ENCODE data around the gene ZCCHC17. TPM values are rescaled to one million over a fixed set of nuclear protein-coding genes. Genes with fewer than 3 reads are reported as not detected.

The ZCCHC17 gene
- total RNA-seq, 1 experiment from 2014 or later, result 59.1 TPM

DNA sequence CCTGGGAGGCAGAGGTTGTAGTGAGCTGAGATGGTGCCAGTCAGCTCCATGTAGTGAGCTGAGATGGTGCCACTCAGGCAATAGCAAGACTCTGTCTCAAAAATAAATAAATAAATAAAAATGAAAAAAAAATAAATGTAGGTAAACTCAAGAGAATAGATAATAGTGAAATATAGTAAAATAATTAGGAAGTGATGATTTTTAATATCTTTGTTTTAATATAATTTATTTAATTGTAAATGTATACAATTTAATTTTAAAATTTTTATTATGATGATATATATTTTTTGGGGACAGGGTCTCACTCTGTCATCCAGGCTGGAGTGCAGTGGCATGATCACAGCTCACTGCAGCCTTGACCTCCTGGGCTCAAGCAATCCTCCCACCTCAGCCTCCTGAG is 96.6 kb downstream of the ZCCHC17 start:
- DNase-seq (ENCODE audit: low read depth), result no peak

DNA sequence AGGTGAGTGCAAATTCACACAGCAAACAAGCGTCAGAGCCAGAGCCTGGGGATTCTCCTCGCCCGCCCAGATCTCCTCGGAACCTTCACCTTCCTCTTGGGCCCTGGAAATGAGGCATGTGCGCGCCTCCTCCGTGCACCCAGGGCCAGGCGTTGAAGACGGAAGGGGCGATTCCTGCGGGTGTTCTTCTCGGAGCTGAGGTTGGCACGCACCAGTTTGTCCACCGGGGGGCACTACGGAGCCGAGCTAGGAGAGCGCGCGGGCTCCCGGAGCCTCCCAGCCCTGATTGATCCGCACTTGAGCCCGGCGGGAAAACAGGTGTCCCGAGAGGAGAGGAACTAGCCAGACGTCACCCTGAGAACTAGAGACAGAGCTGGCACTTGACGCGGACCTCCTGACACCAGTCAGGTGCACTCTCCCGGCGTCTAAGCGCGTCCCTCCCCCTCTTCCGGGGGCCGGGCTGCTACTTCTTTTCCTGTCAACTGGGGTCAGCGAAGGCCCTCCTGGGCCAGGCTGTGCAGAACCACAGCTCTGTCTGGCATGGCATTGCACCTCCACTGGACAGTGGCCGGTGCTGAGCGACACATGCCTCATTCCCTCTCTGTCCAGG is 97.9 kb downstream of the ZCCHC17 start:
- peak; percentile 88 for DNase-seq (ENCODE audit: low read depth)

- peak; percentile 53 for DNase-seq (ENCODE audit: low read depth)
Measured at GRCh38 chr1:31396633-31397351, 100.0 kb downstream of the ZCCHC17 start.

DNA sequence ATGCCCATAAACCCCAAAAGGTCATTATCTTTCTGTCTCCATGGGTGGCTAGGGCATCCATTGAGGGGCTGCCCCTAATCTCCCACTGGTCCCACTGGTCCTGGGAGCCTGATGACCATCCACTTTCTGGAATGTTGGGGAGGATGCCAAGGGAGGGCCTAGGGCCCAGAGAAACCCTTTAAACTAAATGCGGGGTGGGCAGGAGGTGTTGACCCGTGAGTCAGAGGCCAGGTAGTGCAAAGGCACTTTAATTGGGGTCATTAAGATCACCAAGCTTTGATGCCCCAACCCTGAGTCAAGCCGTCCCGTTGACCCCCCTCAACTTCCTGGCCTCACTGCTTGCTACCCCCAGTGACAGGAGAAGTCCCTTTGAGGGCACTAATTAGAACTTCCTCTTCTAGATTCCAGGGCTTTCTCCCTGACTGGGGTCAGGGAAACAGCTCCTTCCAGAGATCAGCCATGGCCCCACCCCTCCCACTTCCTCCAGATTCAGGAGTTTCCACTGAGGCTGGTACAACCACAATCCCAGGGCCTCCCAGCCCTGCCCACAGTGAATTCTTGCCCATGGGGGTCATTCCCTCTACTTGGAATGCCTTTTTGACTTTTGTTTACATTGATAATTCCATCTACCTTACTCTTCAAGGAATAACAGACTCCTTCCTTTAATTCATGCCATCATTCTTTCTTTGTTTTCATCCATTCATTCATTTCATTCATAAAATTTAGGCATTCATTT is 100.7 kb downstream of the ZCCHC17 start:
- DNase-seq (ENCODE audit: low read depth), result no peak

GRCh38 chr1:31398246-31398645 is 101.4 kb downstream of the ZCCHC17 start:
- DNase-seq (ENCODE audit: low read depth), result no peak

GRCh38 chr1:31399976-31400375 is 103.1 kb downstream of the ZCCHC17 start:
- DNase-seq (ENCODE audit: low read depth), result no peak

DNA sequence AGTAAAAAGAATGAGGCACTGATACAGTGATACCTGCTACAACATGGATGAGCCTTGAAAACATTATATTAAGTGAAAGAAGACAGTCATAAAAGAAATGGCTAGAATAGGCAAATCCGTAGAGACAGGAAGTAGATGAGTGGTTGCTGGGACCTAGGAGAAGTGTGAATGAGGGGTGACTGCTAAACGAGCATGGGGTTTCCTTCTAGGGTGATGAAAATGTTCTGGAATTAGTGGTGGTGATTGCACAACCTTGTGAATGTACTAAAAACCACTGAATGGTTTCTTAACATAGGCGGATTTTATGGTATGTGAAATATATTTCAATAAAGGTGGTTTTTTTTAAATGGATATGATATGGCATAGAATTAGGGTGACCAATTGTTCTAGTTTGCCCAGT is 103.6 kb downstream of the ZCCHC17 start:
- no peak for DNase-seq (ENCODE audit: low read depth)

GRCh38 chr1:31401241-31401640 is 104.4 kb downstream of the ZCCHC17 start:
- no peak for DNase-seq (ENCODE audit: low read depth)

DNA sequence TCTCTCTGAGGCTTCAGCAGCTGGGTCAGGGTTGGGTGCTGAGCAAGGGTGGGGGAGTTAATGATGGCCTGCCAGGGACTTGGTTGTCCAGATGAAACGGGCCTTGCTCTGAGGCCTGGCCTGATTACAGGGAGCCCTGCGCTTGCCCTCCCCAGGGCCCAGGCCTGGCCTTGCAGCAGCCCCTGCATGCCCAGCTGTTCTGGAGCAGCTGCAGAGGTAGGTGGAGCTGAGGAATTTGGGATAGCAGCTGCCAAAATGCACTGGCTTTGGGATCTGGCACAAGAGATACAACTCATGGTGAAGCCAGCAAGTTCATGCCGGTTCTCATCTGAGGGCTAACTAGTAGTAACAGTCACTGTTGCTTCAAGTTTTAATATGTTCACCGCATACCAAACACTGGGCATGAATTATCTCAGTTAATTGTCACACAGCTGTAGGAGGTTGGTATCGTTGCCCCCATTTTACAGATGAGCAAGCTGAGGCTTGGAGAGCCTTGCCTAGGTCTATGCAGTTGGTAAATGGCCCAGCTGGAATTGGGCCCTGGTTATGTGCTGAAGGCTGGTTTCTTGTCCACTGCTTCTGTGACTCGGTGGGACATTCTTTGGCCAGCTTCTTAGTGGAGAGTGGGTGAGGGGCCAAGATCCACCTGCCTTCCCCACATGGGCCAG is 108.9 kb downstream of the ZCCHC17 start:
- no peak for DNase-seq (ENCODE audit: low read depth)

DNA sequence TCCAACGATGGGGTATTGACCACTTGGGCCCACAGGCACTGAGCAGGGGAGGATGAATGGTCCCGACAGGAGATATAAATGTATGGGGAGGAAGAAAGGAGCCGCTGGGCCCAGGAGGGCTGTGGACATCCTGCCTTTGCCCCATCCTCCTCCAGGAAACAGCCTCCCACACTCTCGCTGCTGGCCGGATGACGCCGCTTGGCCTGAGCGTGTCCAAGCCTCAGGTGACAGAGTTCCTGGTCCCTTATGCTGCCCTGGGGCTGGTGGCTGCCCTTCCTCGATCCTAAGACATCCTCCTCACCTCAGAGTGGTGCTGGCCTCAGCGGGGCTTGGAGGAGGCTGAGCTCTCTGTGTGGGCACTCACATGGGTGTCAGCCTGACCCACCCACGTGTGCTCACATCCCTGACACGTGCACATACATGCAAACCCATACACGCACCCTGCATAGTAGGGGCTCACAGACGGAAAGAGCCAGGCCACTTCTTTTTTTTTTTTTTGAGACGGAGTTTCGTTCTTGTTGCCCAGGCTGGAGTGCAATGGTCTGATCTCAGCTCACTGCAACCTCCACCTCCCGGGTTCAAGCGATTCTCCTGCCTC is 110.3 kb downstream of the ZCCHC17 start:
- DNase-seq (ENCODE audit: low read depth), result no peak

DNA sequence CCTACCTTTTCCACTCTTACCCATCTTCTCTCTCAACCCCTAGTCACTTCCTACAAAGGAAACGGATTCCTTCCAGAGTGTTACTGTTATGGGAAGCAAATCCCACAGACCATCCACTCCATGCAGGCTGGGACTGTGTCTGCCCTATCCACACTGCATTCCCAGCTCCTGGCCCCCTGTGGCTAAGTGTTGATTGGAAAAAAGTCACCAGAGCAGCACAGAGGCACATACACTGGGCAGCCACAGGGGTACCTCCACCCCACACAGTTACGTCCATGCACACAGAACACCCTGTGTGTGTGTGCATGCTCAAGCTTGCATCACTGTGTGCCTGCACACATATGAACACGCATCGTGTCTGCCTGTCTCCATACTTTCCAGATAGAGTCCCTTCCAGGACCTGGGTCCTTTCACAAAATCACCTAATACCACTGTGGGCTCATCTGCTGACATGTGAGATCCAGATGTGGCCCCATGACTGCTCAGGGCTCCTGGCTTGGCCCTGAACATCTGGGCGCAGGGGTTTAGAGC is 112.0 kb downstream of the ZCCHC17 start:
- no peak for DNase-seq (ENCODE audit: low read depth)

DNA sequence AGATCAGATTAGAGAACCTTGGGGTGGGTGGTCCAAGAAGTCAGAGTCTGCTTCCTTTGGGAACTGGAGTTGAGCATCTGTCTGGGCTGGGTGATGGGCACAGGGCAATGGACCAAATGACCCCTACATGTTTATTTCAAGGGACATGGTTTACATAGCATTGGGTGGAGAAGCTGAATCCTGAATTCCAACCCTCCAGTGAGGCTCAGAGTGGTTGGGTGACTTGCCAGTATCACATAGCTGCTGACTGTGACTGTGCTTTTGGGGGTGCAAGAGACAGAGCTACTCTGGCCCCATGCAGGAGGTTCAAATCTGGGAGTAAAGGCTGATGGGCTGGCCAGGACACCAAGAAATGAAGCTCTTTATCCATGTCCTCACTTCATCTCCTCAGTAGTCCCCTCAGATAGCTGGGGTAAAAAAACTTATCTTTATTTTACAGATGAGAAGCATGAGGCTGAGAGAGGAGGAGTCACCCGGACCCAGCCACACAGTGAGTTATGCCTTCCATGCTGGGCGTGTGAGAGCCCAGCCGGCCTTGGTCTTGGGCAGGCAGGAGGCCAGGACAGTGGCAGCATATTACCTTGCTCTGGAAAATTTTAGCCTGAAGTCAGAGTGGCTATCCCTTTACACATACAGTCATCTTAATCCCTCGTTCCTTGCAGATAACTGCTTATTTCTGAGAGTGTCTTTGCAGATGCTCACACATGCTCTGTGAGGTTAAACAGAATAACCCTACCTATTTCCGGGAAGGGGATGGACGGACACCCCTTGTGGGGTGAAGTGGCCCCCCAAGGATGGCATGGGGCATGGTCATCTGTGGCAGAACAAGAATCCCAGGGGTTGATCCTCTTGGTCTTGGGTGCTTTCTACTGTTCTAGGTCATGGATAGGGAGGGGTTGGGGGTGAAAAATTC is 113.4 kb downstream of the ZCCHC17 start:
- DNase-seq (ENCODE audit: low read depth), result no peak

- no peak for DNase-seq (ENCODE audit: low read depth)
Measured at GRCh38 chr1:31410871-31411270, 114.0 kb downstream of the ZCCHC17 start.

DNA sequence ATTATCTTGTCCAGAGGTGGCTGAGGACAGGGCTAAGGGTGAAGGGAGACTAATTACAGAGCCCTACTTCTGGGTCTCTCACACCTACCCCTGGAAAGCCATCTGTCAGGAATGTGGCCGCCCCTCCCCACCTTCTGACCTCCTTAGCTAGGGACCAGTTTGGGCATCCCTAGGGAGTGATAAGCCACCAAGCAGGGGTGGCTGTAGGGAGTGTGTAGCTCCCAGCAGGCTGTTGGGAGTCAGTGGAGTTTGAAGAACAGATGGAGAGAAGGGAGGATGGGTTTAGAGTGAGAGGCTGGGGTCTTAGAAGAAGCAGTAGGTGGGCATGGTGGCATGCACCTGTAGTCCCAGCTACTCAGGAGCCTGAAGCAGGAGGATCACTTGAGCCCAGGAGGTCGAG is 115.4 kb downstream of the ZCCHC17 start:
- no peak for DNase-seq (ENCODE audit: low read depth)

- peak; percentile 41 for DNase-seq (ENCODE audit: low read depth)
Measured at GRCh38 chr1:31412732-31413404, 116.0 kb downstream of the ZCCHC17 start, which contains the start of gene SERINC2. Gene SERINC2, plus strand, starts transcription at chr1:31413213. Its CDS starts 53 bp downstream, at chr1:31413266.

- peak; percentile 75 for DNase-seq (ENCODE audit: low read depth)
Measured at GRCh38 chr1:31413405-31414001, 116.7 kb downstream of the ZCCHC17 start.
